Measurements from ENCODE around the gene DNTT.

DNA sequence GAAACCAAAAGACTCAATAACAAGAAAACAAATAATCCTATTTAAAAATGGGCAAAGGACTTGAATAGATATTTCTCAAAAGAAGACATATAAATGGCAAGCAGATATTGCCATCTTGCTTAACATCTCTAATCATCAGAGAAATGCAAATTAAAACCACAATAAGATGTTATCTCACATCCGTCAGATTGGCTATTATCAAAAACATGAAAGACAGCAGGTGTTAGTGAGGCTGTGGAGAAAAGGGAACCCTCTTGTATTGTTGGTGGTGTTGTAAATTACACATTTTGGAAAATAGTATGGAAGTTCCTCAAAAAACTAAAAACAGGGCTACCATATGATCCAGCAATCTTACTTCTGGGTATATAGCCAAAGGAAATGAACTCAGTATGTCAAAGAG, 28.9 kb downstream of the DNTT start:
- TF ChIP-seq, protein P1, sequence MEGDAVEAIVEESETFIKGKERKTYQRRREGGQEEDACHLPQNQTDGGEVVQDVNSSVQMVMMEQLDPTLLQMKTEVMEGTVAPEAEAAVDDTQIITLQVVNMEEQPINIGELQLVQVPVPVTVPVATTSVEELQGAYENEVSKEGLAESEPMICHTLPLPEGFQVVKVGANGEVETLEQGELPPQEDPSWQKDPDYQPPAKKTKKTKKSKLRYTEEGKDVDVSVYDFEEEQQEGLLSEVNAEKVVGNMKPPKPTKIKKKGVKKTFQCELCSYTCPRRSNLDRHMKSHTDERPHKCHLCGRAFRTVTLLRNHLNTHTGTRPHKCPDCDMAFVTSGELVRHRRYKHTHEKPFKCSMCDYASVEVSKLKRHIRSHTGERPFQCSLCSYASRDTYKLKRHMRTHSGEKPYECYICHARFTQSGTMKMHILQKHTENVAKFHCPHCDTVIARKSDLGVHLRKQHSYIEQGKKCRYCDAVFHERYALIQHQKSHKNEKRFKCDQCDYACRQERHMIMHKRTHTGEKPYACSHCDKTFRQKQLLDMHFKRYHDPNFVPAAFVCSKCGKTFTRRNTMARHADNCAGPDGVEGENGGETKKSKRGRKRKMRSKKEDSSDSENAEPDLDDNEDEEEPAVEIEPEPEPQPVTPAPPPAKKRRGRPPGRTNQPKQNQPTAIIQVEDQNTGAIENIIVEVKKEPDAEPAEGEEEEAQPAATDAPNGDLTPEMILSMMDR (conservative IDR thresholded peaks at IDR 0.05; ENCODE audit: low read depth in 2 of 2), result no peak
- no peak for TF ChIP-seq POLR2AphosphoS5 (IDR thresholded peaks at IDR 0.05; ENCODE audit: low read depth)
- TF ChIP-seq EZH2phosphoT487 (IDR thresholded peaks at IDR 0.05; ENCODE audit: unreplicated experiment), result no peak
- TF ChIP-seq ZNF331 (CRISPR knock-in tag; IDR thresholded peaks at IDR 0.05; ENCODE audit: low read depth), result no peak
- TF ChIP-seq, protein P2, sequence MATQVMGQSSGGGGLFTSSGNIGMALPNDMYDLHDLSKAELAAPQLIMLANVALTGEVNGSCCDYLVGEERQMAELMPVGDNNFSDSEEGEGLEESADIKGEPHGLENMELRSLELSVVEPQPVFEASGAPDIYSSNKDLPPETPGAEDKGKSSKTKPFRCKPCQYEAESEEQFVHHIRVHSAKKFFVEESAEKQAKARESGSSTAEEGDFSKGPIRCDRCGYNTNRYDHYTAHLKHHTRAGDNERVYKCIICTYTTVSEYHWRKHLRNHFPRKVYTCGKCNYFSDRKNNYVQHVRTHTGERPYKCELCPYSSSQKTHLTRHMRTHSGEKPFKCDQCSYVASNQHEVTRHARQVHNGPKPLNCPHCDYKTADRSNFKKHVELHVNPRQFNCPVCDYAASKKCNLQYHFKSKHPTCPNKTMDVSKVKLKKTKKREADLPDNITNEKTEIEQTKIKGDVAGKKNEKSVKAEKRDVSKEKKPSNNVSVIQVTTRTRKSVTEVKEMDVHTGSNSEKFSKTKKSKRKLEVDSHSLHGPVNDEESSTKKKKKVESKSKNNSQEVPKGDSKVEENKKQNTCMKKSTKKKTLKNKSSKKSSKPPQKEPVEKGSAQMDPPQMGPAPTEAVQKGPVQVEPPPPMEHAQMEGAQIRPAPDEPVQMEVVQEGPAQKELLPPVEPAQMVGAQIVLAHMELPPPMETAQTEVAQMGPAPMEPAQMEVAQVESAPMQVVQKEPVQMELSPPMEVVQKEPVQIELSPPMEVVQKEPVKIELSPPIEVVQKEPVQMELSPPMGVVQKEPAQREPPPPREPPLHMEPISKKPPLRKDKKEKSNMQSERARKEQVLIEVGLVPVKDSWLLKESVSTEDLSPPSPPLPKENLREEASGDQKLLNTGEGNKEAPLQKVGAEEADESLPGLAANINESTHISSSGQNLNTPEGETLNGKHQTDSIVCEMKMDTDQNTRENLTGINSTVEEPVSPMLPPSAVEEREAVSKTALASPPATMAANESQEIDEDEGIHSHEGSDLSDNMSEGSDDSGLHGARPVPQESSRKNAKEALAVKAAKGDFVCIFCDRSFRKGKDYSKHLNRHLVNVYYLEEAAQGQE (IDR thresholded peaks at IDR 0.05; ENCODE audit: unreplicated experiment), result no peak
- no peak for TF ChIP-seq EZH2 (IDR thresholded peaks at IDR 0.05; ENCODE audit: low read depth, unreplicated experiment)
- TF ChIP-seq, protein P3, sequence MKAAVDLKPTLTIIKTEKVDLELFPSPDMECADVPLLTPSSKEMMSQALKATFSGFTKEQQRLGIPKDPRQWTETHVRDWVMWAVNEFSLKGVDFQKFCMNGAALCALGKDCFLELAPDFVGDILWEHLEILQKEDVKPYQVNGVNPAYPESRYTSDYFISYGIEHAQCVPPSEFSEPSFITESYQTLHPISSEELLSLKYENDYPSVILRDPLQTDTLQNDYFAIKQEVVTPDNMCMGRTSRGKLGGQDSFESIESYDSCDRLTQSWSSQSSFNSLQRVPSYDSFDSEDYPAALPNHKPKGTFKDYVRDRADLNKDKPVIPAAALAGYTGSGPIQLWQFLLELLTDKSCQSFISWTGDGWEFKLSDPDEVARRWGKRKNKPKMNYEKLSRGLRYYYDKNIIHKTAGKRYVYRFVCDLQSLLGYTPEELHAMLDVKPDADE (IDR thresholded peaks at IDR 0.05), result no peak
- no peak for TF ChIP-seq CREB1 (CRISPR knock-in tag; IDR thresholded peaks at IDR 0.05; ENCODE audit: low read depth)
- TF ChIP-seq, protein P4, sequence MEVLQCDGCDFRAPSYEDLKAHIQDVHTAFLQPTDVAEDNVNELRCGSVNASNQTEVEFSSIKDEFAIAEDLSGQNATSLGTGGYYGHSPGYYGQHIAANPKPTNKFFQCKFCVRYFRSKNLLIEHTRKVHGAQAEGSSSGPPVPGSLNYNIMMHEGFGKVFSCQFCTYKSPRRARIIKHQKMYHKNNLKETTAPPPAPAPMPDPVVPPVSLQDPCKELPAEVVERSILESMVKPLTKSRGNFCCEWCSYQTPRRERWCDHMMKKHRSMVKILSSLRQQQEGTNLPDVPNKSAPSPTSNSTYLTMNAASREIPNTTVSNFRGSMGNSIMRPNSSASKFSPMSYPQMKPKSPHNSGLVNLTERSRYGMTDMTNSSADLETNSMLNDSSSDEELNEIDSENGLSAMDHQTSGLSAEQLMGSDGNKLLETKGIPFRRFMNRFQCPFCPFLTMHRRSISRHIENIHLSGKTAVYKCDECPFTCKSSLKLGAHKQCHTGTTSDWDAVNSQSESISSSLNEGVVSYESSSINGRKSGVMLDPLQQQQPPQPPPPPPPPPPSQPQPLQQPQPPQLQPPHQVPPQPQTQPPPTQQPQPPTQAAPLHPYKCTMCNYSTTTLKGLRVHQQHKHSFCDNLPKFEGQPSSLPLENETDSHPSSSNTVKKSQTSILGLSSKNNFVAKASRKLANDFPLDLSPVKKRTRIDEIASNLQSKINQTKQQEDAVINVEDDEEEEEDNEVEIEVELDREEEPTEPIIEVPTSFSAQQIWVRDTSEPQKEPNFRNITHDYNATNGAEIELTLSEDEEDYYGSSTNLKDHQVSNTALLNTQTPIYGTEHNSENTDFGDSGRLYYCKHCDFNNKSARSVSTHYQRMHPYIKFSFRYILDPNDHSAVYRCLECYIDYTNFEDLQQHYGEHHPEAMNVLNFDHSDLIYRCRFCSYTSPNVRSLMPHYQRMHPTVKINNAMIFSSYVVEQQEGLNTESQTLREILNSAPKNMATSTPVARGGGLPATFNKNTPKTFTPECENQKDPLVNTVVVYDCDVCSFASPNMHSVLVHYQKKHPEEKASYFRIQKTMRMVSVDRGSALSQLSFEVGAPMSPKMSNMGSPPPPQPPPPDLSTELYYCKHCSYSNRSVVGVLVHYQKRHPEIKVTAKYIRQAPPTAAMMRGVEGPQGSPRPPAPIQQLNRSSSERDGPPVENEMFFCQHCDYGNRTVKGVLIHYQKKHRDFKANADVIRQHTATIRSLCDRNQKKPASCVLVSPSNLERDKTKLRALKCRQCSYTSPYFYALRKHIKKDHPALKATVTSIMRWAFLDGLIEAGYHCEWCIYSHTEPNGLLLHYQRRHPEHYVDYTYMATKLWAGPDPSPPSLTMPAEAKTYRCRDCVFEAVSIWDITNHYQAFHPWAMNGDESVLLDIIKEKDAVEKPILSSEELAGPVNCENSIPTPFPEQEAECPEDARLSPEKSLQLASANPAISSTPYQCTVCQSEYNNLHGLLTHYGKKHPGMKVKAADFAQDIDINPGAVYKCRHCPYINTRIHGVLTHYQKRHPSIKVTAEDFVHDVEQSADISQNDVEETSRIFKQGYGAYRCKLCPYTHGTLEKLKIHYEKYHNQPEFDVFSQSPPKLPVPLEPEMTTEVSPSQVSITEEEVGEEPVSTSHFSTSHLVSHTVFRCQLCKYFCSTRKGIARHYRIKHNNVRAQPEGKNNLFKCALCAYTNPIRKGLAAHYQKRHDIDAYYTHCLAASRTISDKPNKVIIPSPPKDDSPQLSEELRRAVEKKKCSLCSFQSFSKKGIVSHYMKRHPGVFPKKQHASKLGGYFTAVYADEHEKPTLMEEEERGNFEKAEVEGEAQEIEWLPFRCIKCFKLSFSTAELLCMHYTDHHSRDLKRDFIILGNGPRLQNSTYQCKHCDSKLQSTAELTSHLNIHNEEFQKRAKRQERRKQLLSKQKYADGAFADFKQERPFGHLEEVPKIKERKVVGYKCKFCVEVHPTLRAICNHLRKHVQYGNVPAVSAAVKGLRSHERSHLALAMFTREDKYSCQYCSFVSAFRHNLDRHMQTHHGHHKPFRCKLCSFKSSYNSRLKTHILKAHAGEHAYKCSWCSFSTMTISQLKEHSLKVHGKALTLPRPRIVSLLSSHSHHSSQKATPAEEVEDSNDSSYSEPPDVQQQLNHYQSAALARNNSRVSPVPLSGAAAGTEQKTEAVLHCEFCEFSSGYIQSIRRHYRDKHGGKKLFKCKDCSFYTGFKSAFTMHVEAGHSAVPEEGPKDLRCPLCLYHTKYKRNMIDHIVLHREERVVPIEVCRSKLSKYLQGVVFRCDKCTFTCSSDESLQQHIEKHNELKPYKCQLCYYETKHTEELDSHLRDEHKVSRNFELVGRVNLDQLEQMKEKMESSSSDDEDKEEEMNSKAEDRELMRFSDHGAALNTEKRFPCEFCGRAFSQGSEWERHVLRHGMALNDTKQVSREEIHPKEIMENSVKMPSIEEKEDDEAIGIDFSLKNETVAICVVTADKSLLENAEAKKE (CRISPR knock-in tag; IDR thresholded peaks at IDR 0.05), result no peak
- TF ChIP-seq NANOG (IDR thresholded peaks at IDR 0.05; ENCODE audit: borderline replicate concordance), result no peak
- no peak for TF ChIP-seq ZNF114 (CRISPR knock-in tag; IDR thresholded peaks at IDR 0.05)
- no peak for TF ChIP-seq JUNB (IDR thresholded peaks at IDR 0.05; ENCODE audit: unreplicated experiment)
- no peak for TF ChIP-seq STAT1 (IDR thresholded peaks at IDR 0.05; ENCODE audit: unreplicated experiment)

Measured in GM23338 (cell line).